GM19467 (cell line): Measurements from ENCODE around the gene CSTB.

Experiments used
- ATAC-seq: cut with Tn5 transposase; IDR thresholded peaks from one replicate; pipeline ENCODE4 v1.9.1; 2021; ENCODE audit warnings: mild to moderate bottlenecking, moderate library complexity; ENCODE audit not compliant: unreplicated experiment

Gene CSTB

GRCh38 chr21:43769325-43769958 lies 6.7 kb downstream of the CSTB start:
- no peak for ATAC-seq

- no peak for ATAC-seq
Observed at GRCh38 chr21:43768868-43769167, 7.3 kb downstream of the CSTB start.

- no peak for ATAC-seq
Observed at GRCh38 chr21:43767984-43768867, 7.9 kb downstream of the CSTB start.

GRCh38 chr21:43767498-43767983 lies 8.6 kb downstream of the CSTB start:
- no peak for ATAC-seq

GRCh38 chr21:43766734-43767497 lies 9.2 kb downstream of the CSTB start:
- ATAC-seq: no peak

GRCh38 chr21:43764576-43765495 lies 11.3 kb downstream of the CSTB start:
- ATAC-seq: no peak

- ATAC-seq: no peak
Observed at GRCh38 chr21:43763901-43764523, 12.1 kb downstream of the CSTB start.

- ATAC-seq: no peak
Observed at GRCh38 chr21:43762303-43763128, 13.6 kb downstream of the CSTB start.

GRCh38 chr21:43761886-43762285 lies 14.2 kb downstream of the CSTB start:
- no peak for ATAC-seq

GRCh38 chr21:43760391-43760958 lies 15.6 kb downstream of the CSTB start:
- no peak for ATAC-seq

- ATAC-seq: no peak
Observed at GRCh38 chr21:43759651-43760050, 16.5 kb downstream of the CSTB start.

GRCh38 chr21:43758811-43759210 lies 17.3 kb downstream of the CSTB start:
- no peak for ATAC-seq

GRCh38 chr21:43758111-43758641 lies 17.9 kb downstream of the CSTB start:
- no peak for ATAC-seq

GRCh38 chr21:43757601-43758000 lies 18.5 kb downstream of the CSTB start:
- no peak for ATAC-seq

- ATAC-seq: no peak
Observed at GRCh38 chr21:43755820-43756594, 20.1 kb downstream of the CSTB start.

- ATAC-seq: no peak
Observed at GRCh38 chr21:43754948-43755781, 20.9 kb downstream of the CSTB start.

- no peak for ATAC-seq
Observed at GRCh38 chr21:43753439-43753799, 22.7 kb downstream of the CSTB start.
